ENCODE measurements around the gene MYO1H. TPM values are rescaled to one million over a fixed set of nuclear protein-coding genes. Genes with fewer than 3 reads are reported as not detected.
A peak's percentile ranks its signal among the peaks of the same experiment; 100 is the strongest.

The MYO1H gene
- total and polyA plus RNA-seq, 10 donors: 0.05 TPM; not detected in 9

DNA sequence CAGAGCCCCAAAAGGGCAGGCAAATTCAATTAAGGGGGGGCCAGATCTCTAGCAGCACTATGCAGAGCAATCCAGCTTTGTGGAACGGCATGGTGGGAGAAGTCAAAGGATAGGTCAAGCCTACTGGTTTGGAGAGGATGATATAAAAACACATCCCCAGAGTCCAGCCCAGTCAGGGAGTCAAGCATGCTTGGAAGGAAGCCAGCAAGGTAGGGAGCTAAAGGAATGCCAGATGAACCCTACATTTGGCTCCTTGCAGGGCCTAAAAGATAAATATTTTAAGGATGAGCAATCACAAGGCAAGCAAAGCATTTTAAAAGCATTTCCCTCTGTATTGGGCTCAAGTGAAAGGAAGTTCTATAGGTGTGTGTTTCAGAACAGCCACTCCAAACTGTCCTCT is 108.0 kb downstream of the MYO1H start:
- Histone ChIP-seq H3K27me3 (replicated peaks in 1 of 7) (no peaks in the 10 kb centered on the region), H3K4me3 (no peak overlapping the region), H3K9me3 (no peaks in the 10 kb centered on the region), H3K36me3 (peaks cover 5 to 100% (median 83%) of the 10 kb centered on the region in 6 donors), H3K27ac (no peak overlapping the region), H3K4me1 (peaks cover 7 to 56% (median 31%) of the 10 kb centered on the region in 6 donors)
- TF ChIP-seq POLR2A (IDR thresholded peaks at IDR 0.05) (no peak), POLR2AphosphoS5 (IDR thresholded peaks at IDR 0.05) (no peak)
- TF ChIP-seq, protein P1, sequence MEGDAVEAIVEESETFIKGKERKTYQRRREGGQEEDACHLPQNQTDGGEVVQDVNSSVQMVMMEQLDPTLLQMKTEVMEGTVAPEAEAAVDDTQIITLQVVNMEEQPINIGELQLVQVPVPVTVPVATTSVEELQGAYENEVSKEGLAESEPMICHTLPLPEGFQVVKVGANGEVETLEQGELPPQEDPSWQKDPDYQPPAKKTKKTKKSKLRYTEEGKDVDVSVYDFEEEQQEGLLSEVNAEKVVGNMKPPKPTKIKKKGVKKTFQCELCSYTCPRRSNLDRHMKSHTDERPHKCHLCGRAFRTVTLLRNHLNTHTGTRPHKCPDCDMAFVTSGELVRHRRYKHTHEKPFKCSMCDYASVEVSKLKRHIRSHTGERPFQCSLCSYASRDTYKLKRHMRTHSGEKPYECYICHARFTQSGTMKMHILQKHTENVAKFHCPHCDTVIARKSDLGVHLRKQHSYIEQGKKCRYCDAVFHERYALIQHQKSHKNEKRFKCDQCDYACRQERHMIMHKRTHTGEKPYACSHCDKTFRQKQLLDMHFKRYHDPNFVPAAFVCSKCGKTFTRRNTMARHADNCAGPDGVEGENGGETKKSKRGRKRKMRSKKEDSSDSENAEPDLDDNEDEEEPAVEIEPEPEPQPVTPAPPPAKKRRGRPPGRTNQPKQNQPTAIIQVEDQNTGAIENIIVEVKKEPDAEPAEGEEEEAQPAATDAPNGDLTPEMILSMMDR (IDR thresholded peaks at IDR 0.05 in 8 of 11, conservative IDR thresholded peaks at IDR 0.05 in 3 of 11): no peak
- DNase-seq: no peak
- 94 to 100% (median 100%) methylated on average over 1 of the region's 1 CpG for WGBS, 5 donors
- intact Hi-C loops (cut with DNase I; ENCODE audit: low total_unique reads): no loop called here

DNA sequence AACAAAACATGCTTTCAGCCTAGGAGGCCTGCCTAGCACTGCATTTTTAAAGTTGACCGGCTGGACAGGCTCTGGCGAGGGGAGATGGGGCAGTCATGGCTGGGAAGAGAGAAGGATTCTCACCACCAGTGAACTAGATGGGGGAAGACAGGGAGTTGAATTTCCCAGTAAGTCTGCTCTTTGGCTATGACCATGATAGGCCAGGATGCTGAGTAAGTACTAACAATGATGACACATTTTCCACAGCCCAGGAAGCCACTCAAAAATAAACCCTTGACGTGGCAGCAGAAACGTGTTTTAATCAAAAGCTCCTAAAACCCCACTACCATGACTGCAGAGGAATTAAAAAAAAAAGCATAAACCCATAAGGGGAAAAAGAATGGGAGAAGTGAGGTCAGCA is 110.4 kb downstream of the MYO1H start:
- 65 to 77% (median 72%) methylated on average over 4 of the region's 4 CpGs for WGBS, 5 donors
- H3K36me3 ChIP-seq: peaks cover 5 to 81% (median 60%) of the 10 kb centered on the region in 6 donors
- peak overlapping the region in 7 of 8 donors; percentile 39 to 87 (median 79) for H3K27ac ChIP-seq
- no peaks in the 10 kb centered on the region for H3K27me3 ChIP-seq (replicated peaks in 1 of 7)
- no peak for DNase-seq
- H3K4me1 ChIP-seq: peaks cover 21 to 60% (median 43%) of the 10 kb centered on the region in 6 donors
- TF ChIP-seq POLR2AphosphoS5 (IDR thresholded peaks at IDR 0.05) (no peak), POLR2A (IDR thresholded peaks at IDR 0.05) (no peak)
- TF ChIP-seq, protein P1 (IDR thresholded peaks at IDR 0.05 in 8 of 11, conservative IDR thresholded peaks at IDR 0.05 in 3 of 11): no peak
- H3K4me3 ChIP-seq: no peak overlapping the region
- no peaks in the 10 kb centered on the region for H3K9me3 ChIP-seq
- intact Hi-C loops (cut with DNase I; ENCODE audit: low total_unique reads): no loop called here

DNA sequence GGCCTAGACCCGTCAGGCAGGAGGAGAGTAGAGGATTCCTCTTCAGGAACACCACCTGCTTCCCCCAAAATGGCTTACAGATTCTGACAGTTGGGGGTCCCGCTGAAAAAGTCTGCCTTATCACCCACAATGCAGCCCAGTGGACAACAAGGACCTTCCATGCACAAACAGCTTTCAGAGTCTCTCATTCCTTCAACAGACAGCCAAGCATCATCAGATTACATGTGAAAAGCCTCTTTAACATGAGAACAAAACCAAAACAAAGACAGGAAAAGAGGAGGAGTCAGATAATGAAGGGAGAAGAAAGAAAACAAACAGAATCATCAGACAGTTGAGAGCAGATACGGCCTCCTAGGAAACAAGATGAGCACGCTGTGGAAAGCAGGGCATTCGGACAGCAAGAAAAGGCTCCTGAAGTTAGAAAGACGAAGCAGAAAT is 111.1 kb downstream of the MYO1H start:
- TF ChIP-seq, protein P1 (IDR thresholded peaks at IDR 0.05 in 8 of 11, conservative IDR thresholded peaks at IDR 0.05 in 3 of 11): no peak
- TF ChIP-seq POLR2A (IDR thresholded peaks at IDR 0.05) (no peak), POLR2AphosphoS5 (IDR thresholded peaks at IDR 0.05) (no peak)
- no peaks in the 10 kb centered on the region for H3K9me3 ChIP-seq
- intact Hi-C loops (cut with DNase I; ENCODE audit: low total_unique reads): no loop called here
- no peaks in the 10 kb centered on the region for H3K27me3 ChIP-seq (replicated peaks in 1 of 7)
- H3K4me3 ChIP-seq: no peak overlapping the region
- 69 to 80% (median 76%) methylated on average over 6 of the region's 6 CpGs for WGBS, 5 donors
- H3K4me1 ChIP-seq: peaks cover 23 to 67% (median 49%) of the 10 kb centered on the region in 6 donors
- peaks cover 5 to 78% (median 54%) of the 10 kb centered on the region in 6 donors for H3K36me3 ChIP-seq
- DNase-seq: no peak
- H3K27ac ChIP-seq: peak overlapping the region in 7 of 8 donors; percentile 56 to 87 (median 79)

GRCh38 chr12:109459247-109459646 is 111.5 kb downstream of the MYO1H start:
- Histone ChIP-seq H3K4me1 (peaks cover 26 to 72% (median 53%) of the 10 kb centered on the region in 6 donors), H3K9me3 (no peaks in the 10 kb centered on the region), H3K27me3 (replicated peaks in 1 of 7) (no peaks in the 10 kb centered on the region), H3K4me3 (no peak overlapping the region), H3K27ac (peak overlapping the region in 7 of 8 donors; percentile 63 to 87 (median 82)), H3K36me3 (peaks cover 5 to 78% (median 49%) of the 10 kb centered on the region in 6 donors)
- no peak for DNase-seq
- 70 to 83% (median 80%) methylated on average over 6 of the region's 6 CpGs for WGBS, 5 donors
- intact Hi-C loops (cut with DNase I; ENCODE audit: low total_unique reads): no loop called here
- TF ChIP-seq POLR2AphosphoS5 (IDR thresholded peaks at IDR 0.05) (no peak), POLR2A (IDR thresholded peaks at IDR 0.05) (no peak)
- TF ChIP-seq, protein P1 (IDR thresholded peaks at IDR 0.05 in 8 of 11, conservative IDR thresholded peaks at IDR 0.05 in 3 of 11): no peak

Data from spleen (tissue), 11 donors.